SH-SY5Y (cell line): ENCODE data around the gene SERPIND1.

Experiments used
- GATA2 ChIP-seq: IDR thresholded peaks from 2 replicates; pipeline ENCODE4 v1.6.1; 2011; ENCODE audit warnings: mild to moderate bottlenecking, low read depth, low read length
- GATA3 ChIP-seq: IDR thresholded peaks from 2 replicates; pipeline ENCODE4 v1.6.1; 2011; ENCODE audit warnings: low read depth, mild to moderate bottlenecking, low read length, moderate library complexity

- TF ChIP-seq GATA3, result no peak
- no peak for TF ChIP-seq GATA2
These were observed 9.2 kb upstream of the SERPIND1 start for GRCh38 chr22:20764729-20765128.
